RKO (cell line): ENCODE data around the gene TLE2.

Experiments used
- DNase-seq: peaks from one replicate; pipeline ENCODE4 v3.0.0-alpha.2; 2016; ENCODE audit warnings: low spot score

The TLE2 gene

GRCh38 chr19:2950286-2951124 is 78.6 kb downstream of the TLE2 start:
- peak; percentile 99 for DNase-seq

- peak; percentile 73 for DNase-seq
These were observed 79.2 kb downstream of the TLE2 start for GRCh38 chr19:2949939-2950285.
